ENCODE measurements around the gene SLIT3. TPM values are rescaled to one million over a fixed set of nuclear protein-coding genes. Genes with fewer than 3 reads are reported as not detected.

SLIT3 gene
- total RNA-seq, 4 donors from 2014 or later: 0.72 to 37.4 (median 5.3) TPM

- H3K27ac ChIP-seq: no peak overlapping the region
Observed at GRCh38 chr5:168612123-168612522, 688.8 kb downstream of the SLIT3 start.

More at GRCh38 chr5:168612123-168612522, 688.8 kb downstream of the SLIT3 start:
- Histone ChIP-seq H3K27me3 (no peaks in the 10 kb centered on the region), H3K9me3 (no peaks in the 10 kb centered on the region), H3K4me3 (no peak overlapping the region), H3K4me1 (peaks cover 0 to 9% (median 0%) of the 10 kb centered on the region in 3 donors), H3K36me3 (no peaks in the 10 kb centered on the region)
- no peak for DNase-seq
- no peak for TF ChIP-seq CTCF (IDR thresholded peaks at IDR 0.05)
- TF ChIP-seq POLR2A (IDR thresholded peaks at IDR 0.05): no peak
- 68 to 76% methylated on average over 4 of the region's 4 CpGs for WGBS, 2 donors
- intact Hi-C loops (cut with DNase I): no loop called here

Small RNA genes lying within 50 kb of the gene (small RNA-seq; reads per million reads assigned to genes)
- gene MIR218-2: 0 reads per million in 4 donors
- 0.09 to 1.8 (median 0.21) reads per million in 4 donors for gene MIR585
- 0 reads per million in 4 donors for gene RF00019
